ENCODE data around the gene GJB6.

GJB6 gene

GRCh38 chr13:20188667-20189553 is 43.2 kb downstream of the GJB6 start:
- no peak for DNase-seq (ENCODE audit: low read depth in 2 of 2, low spot score in 1 of 2)

DNA sequence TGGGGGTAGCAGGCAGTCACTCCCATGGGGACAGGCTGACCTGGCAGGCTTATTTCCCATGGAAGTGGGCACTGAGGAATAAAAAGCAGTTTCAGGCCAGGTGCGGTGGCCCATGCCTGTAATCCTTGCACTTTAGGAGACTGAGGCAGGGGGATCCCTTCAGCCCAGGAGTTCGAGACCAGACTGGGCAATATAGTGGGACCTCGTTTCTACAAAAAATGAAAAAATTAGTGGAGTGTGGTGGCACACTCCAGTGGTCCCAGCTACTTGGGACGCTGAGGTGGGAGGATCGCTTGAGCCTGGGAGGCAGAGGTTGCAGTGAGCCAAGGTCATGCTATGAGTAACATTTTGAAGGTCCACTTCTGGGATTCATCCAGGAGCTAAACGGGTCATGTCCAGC is 45.3 kb downstream of the GJB6 start:
- DNase-seq (ENCODE audit: low read depth in 2 of 2, low spot score in 1 of 2), result no peak

DNA sequence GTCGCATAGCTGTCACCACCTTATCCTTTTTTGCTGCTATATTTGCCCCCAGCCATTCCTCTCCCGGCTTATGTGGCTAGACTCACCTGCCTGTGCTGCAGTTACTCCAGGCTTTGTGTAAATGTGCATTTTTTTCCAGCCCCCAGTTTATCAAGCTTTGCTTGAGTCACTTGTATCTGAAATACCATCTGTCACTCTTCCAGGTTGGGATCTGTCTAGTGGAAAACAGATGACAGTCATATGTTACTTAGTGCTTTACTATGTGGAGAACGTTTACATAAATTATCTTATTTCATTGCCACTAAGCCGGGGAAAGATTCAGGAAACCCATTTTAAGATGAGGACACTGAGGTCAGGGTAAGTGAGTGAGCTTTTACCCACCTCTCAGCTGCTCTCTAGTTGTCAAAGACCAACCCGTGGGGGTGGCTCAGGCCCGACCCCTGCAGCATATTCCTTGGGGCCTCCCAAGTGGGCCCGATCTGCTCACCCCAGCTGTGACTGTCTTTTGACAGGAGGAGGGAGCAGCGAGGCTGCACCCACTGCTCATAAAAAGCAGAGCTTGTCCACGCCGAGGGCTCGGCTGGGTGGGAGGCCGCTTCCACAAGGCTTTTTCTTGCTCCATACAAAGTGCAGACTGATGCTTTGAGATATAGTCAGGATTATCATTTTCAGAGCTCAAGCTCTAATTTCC is 46.6 kb downstream of the GJB6 start:
- no peak for DNase-seq (ENCODE audit: low read depth in 2 of 2, low spot score in 1 of 2)

- DNase-seq (ENCODE audit: low read depth in 2 of 2, low spot score in 1 of 2), result peak in 1 of 2 donors; percentile 40
These were observed 49.8 kb downstream of the GJB6 start for GRCh38 chr13:20182231-20182846.

- DNase-seq (ENCODE audit: low read depth in 2 of 2, low spot score in 1 of 2), result no peak
These were observed 50.9 kb downstream of the GJB6 start for GRCh38 chr13:20181188-20181587.

- DNase-seq (ENCODE audit: low read depth in 2 of 2, low spot score in 1 of 2), result no peak
These were observed 54.0 kb downstream of the GJB6 start for GRCh38 chr13:20178156-20178555.

GRCh38 chr13:20177049-20177831 is 54.9 kb downstream of the GJB6 start:
- no peak for DNase-seq (ENCODE audit: low read depth in 2 of 2, low spot score in 1 of 2)

DNA sequence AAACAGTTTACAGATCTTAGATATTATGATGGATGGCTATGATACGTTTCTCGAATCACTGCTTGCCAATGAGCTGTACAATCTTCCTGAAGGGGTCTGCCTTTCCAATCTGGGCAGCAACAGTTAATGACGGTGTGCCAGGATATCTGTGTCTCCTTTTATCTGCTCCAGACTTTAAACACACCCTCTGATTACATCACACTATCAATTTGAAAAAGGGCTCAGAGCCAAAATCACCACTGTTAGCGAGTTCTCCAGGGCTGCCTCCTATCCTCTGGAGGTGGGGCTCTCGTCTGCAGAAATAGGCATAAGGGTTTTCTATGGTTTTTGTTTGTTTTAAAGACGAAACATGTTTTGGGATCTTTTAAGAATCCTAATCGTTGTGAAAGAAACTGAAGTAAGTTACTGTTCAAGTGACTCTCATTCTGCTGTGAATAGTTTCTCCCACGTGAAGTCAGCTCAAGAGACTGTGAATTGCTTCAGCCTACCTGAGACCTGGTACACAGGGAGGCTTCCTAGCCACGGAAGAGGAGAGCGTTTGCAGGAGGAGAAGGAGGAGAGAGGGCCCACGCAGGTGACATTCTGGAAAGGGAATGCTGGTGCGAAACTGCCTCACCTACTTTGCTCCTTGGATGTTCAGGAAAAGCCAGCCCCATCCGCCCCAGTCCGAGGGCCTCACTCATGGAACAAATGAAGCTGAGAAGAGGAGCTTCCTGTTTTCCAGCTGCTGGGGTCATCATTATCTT is 56.0 kb downstream of the GJB6 start:
- DNase-seq (ENCODE audit: low read depth in 2 of 2, low spot score in 1 of 2), result no peak

GRCh38 chr13:20175406-20175794 is 56.7 kb downstream of the GJB6 start:
- no peak for DNase-seq (ENCODE audit: low read depth in 2 of 2, low spot score in 1 of 2)

DNA sequence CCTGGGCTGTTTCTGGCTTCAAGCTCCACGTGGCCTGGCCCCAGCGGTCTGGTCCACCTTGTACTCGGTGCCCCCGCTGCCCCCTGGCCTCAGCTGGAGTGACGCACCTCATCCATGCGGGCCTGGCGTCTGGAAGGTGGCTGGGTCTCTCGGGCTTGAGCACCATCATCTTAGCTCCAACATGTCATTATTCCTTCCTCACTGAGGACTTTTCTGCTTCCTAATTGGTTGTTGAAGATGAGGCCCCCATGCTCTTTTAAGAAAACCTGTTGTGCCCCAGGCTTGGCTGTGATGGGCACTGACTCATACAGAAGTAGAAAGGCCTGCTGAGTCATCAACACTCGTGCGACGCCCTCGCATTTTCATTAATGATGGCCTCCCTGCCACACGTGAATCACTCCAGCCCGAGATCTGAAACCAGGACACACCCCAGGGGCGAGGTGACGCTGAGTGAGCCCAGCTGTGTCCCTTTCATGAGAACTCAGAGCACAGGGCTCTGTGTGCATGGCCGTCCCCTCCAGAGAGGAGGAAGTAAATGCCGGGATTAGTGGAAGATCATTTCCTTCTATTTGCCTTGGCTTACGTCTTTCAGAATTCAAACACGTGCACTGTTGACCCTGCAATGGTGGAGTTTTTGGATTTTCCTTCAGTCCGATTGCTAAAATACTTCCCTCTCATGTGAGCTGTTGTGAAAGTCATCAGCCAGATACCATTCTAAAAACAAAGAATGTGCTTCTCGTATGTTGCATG is 57.3 kb downstream of the GJB6 start:
- peak; percentile 17 to 29 for DNase-seq (ENCODE audit: low read depth in 2 of 2, low spot score in 1 of 2)

DNA sequence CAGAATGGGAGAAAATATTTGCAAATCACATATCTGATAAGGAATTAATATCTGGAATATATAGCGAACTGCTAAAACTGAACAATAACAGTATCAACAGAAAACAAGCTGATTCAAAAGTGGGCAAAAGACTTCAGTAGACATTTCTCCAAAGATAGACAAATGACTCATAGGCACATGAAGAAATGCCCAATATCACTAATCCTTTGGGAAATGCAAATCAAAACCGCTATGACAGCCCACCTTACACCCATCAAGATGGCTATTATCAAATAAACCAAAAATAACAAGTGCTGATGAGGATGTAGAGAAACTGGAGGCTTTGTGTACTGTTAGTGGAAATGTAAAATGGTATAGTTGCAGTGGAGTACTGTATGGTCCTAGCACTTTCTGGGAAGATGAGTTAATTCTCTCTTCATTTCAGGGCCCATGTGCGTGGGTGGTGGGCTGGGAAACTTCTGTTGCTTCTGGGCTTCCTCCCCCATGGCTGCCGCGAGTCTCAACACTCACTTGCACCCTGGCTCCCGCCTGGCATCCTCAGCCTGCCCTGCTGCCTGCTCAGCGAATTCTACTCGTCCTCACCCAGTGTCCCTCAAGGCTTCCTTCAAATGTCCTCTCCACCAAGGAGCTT is 58.9 kb downstream of the GJB6 start:
- DNase-seq (ENCODE audit: low read depth in 2 of 2, low spot score in 1 of 2), result no peak
